Stomach (tissue), 4 donors: ENCODE results near the gene SEL1L2.

Experiments used
- EP300 ChIP-seq: sonication (generic); formaldehyde crosslinking; IDR thresholded peaks from one replicate; pipeline ENCODE4 v1.6.1; 2017; ENCODE audit warnings: antibody characterized with exemption
- POLR2A ChIP-seq, 4 donors: fragments of 450-650 bp; IDR thresholded peaks; one replicate each; pipeline ENCODE4 v1.6.1; 2016; ENCODE audit warnings: antibody characterized with exemption in 4 of 4, control low read depth in 2 of 4, mild to moderate bottlenecking in 1 of 4, moderate library complexity in 1 of 4
- POLR2AphosphoS5 ChIP-seq, 3 donors: sonication (generic); formaldehyde crosslinking; IDR thresholded peaks; one replicate each; pipeline ENCODE4 v1.6.1; 2016; ENCODE audit warnings: antibody characterized with exemption in 3 of 3
- TF ChIP-seq, protein P1 (sequence below), 7 experiments: fragments of 450-650 bp in 4 of 7; fragments of 200-600 bp in 3 of 7; sonication (generic) in 3 of 7; IDR thresholded peaks; one replicate each; pipeline ENCODE4 v1.5.1; 2016 to 2019; ENCODE audit warnings: antibody characterized with exemption in 7 of 7, control low read depth in 2 of 7, mild to moderate bottlenecking in 1 of 7

DNA sequence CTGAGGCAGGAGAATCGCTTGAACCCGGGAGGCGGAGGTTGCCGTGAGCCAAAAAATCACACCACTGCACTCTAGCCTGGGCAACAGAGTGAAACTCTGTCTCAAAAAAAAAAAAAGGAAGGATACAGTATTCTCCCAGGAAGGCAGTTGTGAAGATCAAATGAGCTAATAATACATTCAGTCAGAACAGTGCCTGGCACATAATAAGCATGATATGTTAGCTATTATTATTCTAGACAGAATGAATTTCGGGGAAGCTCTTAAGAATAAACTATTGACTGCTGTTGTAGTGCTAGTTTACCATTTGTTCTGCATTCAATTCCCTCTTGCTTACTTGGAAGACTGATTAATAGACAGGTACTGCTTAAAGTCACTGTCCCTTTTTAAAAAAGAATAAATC is 164.9 kb downstream of the SEL1L2 start:
- TF ChIP-seq, protein P1, sequence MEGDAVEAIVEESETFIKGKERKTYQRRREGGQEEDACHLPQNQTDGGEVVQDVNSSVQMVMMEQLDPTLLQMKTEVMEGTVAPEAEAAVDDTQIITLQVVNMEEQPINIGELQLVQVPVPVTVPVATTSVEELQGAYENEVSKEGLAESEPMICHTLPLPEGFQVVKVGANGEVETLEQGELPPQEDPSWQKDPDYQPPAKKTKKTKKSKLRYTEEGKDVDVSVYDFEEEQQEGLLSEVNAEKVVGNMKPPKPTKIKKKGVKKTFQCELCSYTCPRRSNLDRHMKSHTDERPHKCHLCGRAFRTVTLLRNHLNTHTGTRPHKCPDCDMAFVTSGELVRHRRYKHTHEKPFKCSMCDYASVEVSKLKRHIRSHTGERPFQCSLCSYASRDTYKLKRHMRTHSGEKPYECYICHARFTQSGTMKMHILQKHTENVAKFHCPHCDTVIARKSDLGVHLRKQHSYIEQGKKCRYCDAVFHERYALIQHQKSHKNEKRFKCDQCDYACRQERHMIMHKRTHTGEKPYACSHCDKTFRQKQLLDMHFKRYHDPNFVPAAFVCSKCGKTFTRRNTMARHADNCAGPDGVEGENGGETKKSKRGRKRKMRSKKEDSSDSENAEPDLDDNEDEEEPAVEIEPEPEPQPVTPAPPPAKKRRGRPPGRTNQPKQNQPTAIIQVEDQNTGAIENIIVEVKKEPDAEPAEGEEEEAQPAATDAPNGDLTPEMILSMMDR (IDR thresholded peaks at IDR 0.05): no peak
- no peak for TF ChIP-seq POLR2AphosphoS5 (IDR thresholded peaks at IDR 0.05)
- no peak for TF ChIP-seq POLR2A (IDR thresholded peaks at IDR 0.05)
- TF ChIP-seq EP300: no peak
